Gastrocnemius medialis (tissue), 4 donors: ENCODE data around the gene DMBT1.

Experiments used
- CTCF ChIP-seq, 5 experiments: fragments of 450-650 bp in 3 of 5; fragments of 200-600 bp in 2 of 5; sonication (generic) in 2 of 5; IDR thresholded peaks in 4 of 5; conservative IDR thresholded peaks in 1 of 5; 1 replicate in 4 of 5; 2 replicates in 1 of 5; pipeline ENCODE4 v1.5.1; 2016 to 2019; ENCODE audit warnings: antibody characterized with exemption in 5 of 5, mild to moderate bottlenecking in 3 of 5, moderate library complexity in 3 of 5
- POLR2A ChIP-seq, 2 donors: fragments of 450-650 bp; IDR thresholded peaks; one replicate each; pipeline ENCODE4 v1.6.1; 2017; ENCODE audit warnings: antibody characterized with exemption in 2 of 2, mild to moderate bottlenecking in 2 of 2, moderate library complexity in 2 of 2

GRCh38 chr10:122516734-122517133 lies 43.8 kb upstream of the DMBT1 start:
- no peak for TF ChIP-seq CTCF (IDR thresholded peaks at IDR 0.05 in 4 of 5, conservative IDR thresholded peaks at IDR 0.05 in 1 of 5)
- no peak for TF ChIP-seq POLR2A (IDR thresholded peaks at IDR 0.05)
